ENCODE measurements around the gene IFNAR1.

GRCh38 chr21:33334191-33334590, 9.4 kb downstream of the IFNAR1 start:
- TF ChIP-seq EZH2 (IDR thresholded peaks at IDR 0.05; ENCODE audit: borderline replicate concordance, low read length), result no peak
- TF ChIP-seq, protein P1, sequence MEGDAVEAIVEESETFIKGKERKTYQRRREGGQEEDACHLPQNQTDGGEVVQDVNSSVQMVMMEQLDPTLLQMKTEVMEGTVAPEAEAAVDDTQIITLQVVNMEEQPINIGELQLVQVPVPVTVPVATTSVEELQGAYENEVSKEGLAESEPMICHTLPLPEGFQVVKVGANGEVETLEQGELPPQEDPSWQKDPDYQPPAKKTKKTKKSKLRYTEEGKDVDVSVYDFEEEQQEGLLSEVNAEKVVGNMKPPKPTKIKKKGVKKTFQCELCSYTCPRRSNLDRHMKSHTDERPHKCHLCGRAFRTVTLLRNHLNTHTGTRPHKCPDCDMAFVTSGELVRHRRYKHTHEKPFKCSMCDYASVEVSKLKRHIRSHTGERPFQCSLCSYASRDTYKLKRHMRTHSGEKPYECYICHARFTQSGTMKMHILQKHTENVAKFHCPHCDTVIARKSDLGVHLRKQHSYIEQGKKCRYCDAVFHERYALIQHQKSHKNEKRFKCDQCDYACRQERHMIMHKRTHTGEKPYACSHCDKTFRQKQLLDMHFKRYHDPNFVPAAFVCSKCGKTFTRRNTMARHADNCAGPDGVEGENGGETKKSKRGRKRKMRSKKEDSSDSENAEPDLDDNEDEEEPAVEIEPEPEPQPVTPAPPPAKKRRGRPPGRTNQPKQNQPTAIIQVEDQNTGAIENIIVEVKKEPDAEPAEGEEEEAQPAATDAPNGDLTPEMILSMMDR (IDR thresholded peaks at IDR 0.05; ENCODE audit: low read length), result no peak

Data from OCI-LY1 (cell line).